HG03175 (cell line): ENCODE measurements around the gene SRPRB.

Source experiments
- ATAC-seq: cut with Tn5 transposase; IDR thresholded peaks from one replicate; pipeline ENCODE4 v1.9.1; 2021; ENCODE audit warnings: mild to moderate bottlenecking, moderate library complexity; ENCODE audit not compliant: unreplicated experiment

Gene SRPRB

GRCh38 chr3:133825969-133826727 lies 20.5 kb downstream of the SRPRB start:
- no peak for ATAC-seq

DNA sequence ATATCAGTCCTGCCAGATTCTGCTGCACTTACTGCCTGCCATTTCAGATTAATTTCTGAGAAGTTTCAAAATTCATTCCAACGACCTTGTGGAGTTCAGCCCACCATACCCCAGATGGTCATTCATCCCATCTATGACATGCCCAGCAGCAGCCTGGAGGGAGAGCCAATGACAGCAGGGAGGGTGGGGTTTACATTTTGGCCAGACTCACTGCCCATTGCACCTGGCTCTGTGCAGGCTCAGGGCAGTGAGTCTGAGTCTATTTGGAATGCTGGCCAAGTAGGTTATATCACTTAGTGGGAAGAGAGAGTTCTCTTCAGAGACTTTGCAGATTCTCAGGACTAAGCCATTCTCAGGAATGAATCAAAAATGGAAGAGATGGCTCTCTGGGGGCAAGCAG lies 21.5 kb downstream of the SRPRB start:
- no peak for ATAC-seq

- no peak for ATAC-seq
These were observed 22.1 kb downstream of the SRPRB start for GRCh38 chr3:133827684-133828083.

DNA sequence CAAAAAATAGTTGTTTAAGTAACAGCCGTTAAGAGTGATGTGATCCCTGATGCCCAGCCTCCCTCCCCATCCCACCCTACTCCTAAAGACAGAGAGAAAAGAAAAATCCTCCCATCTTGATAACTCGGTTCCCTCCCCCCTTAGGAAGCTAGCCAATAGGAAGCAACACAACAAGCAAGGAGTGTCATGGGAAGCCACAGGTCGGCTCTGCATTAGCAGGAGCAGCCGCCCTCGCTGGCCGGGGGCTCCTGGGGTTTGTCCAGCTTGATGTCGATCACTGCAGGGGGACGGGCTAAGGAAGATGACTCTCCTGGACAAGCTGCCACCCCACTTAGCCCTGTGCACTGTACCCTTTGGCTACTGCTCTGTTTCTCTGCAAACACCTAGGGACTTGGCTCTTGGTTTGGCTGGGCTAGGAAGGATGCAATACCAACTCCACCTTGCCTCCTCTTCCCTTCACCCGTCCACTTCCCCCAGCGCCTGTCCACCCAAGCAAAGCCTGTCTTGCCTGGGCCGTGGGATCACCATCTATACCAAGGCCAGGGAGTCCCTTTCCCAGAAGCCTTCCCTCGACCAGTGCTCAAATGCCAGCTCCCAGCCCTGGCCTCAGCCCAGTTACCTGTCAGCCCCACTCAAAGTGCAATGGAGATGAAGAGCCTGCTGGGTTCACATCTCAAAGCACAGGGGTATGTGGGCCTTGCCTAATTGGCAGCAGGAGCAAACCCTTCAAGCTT lies 23.1 kb downstream of the SRPRB start:
- no peak for ATAC-seq

DNA sequence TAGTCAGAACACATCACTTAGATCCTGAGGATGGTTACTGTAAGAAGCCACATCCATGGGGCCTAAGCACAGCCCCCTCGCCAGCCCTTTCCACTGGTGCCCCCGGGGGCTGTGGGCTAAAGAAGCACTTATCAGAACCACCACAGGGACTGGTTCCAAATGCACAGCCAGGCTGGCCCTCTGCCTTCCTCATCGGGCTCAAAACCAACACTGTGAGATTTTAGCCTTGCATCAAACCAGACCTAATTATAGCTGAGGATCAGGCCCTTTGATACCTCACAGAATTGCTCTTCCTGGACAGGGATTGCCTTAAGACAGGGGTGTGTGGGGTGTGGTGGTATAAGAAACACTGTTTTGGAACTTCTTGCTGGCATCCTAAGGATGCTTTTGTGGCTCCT lies 23.7 kb downstream of the SRPRB start:
- no peak for ATAC-seq

DNA sequence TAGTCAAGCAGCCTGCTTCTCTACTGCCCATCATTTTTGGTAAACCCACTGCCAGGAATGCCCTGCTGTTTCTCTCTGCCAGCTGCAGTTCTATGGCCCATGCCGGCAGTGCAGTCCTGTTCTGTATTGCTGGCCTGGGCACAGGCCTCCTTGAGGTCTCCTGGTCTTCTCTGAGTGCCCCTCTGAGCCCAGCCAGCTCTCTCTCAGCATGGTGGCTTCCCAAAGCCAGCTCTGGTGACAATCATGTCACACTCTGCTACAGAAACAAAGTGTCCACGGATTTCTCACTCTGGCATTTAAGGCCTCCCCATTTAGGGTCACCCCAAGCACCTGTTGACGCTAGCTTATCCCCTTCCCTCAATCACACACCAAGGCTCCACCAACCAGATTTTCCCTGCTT lies 24.5 kb downstream of the SRPRB start:
- ATAC-seq: no peak

DNA sequence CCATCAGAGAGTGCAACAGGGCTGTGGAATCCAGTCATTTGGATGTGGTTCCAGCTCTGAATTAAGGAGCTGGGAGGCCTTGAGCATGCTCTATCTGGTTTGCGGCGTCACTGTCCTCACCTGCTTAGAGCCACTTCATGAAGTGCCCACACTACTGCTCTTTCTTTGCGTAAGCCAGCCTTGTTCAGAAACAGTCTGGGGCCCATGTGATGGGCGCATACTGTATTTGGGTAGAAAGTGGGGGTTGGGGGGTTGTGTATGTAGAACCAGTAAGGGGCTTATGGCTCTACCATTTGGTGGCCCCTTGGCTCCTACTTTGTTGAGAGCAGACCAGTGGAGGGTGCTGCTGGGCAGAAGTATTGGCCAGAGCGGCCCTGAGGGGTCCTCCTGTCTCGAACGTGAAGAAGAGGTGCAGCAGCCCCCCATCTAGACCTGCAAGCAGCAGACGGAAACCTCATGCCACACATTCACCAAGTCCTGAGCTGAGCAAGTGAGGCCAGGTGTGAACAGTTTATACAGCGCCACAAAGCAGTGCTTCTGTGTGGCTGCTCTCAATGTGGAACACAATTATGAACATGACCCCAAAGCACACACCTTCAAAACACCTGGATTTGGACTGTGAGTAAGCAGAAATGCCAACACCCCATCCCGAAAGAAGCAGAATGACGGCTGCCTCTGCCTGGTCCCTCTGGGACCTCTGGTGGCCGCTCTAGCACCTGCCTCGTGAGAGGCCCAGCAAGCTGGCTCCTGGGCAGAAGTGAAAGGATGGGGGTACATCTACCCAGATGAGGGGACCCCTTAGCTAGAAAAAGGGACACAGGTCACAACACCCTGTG lies 26.6 kb downstream of the SRPRB start:
- ATAC-seq: no peak

GRCh38 chr3:133832802-133833144 lies 27.2 kb downstream of the SRPRB start:
- ATAC-seq: no peak

GRCh38 chr3:133833267-133833666 lies 27.7 kb downstream of the SRPRB start:
- no peak for ATAC-seq

DNA sequence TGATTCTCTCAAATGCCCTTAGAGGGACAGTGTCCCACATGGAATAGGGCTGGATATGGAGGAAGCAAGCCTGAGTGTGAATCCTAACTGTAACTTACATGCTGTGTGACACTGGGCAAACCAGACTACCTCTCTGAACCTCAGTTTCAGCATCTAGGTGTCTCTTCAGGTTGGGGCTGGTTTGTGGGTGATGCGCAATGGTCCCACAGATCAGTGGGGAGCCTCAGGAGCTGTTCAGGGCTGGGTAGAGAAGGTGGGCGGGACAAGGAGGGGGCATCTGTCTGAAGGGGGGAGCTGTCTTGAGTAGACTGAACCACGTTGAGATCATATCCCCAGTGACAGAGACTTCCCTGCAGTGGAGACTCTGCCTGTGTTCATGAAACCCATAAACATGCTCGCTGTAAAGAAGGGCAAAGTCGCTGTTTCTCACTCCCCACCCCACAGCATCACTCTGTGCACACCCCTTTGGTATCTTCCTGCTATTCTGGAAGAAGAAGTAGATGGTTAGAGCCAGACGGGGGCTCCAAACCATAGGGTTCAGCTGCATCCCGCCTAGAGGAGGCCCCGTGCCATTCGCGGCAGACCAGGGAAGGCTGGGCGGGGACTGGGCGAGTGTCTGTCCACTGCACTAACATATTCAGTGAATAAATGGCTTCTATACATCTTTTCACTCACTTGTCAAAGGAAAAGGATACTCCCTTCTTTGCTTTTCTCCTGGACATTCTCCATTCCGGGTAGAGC lies 28.4 kb downstream of the SRPRB start:
- ATAC-seq: no peak

GRCh38 chr3:133834621-133835417 lies 29.2 kb downstream of the SRPRB start:
- ATAC-seq: no peak

DNA sequence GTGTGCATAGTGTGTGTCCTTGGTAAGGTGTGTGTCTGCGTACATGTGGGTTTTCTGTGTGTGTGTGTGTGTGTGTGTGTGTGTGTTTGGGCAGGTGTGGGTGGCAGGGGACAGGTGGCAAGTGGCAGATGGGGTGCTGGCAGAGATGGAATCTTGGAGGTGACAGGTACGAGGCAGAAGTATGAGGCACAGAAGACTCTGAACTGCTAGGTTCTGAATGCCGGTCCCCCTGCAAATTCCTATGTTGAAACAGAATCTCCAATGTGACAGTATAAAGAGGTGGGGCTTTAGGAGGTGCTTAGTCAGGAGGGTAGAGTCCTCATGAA lies 29.8 kb downstream of the SRPRB start:
- ATAC-seq: no peak

- ATAC-seq: no peak
These were observed 30.3 kb downstream of the SRPRB start for GRCh38 chr3:133835961-133836360.

DNA sequence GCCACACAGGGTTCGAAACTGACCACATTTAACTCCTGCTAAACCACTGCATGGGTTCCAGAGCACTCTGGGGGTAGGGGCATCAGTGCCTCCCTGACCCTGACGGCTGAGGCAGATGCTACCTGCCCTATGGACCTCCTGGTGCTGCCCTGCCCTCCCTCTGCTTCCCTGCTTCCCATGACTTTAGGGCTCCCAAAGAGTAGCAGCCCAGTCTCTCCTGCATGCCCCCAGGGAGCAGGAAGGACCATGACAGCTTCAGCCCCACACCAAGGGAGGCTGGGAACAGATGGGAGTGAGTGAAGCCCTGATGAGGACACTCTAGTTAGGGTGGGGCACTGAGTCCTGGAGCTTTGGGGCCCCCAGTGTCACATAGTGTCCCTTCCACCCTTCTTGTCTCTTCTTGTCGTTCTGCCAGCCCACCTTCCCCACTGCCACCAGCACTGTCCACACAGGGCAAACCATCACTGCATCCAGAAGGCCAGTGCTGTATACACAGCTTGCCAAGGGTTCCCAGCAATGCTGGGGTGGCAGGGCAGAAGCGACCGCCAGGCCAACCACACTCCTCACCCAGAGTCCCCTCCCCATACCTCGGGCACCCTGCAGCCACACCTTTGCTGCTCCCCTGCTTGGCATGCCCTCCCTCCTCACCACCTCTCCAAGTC lies 31.0 kb downstream of the SRPRB start:
- ATAC-seq: no peak

DNA sequence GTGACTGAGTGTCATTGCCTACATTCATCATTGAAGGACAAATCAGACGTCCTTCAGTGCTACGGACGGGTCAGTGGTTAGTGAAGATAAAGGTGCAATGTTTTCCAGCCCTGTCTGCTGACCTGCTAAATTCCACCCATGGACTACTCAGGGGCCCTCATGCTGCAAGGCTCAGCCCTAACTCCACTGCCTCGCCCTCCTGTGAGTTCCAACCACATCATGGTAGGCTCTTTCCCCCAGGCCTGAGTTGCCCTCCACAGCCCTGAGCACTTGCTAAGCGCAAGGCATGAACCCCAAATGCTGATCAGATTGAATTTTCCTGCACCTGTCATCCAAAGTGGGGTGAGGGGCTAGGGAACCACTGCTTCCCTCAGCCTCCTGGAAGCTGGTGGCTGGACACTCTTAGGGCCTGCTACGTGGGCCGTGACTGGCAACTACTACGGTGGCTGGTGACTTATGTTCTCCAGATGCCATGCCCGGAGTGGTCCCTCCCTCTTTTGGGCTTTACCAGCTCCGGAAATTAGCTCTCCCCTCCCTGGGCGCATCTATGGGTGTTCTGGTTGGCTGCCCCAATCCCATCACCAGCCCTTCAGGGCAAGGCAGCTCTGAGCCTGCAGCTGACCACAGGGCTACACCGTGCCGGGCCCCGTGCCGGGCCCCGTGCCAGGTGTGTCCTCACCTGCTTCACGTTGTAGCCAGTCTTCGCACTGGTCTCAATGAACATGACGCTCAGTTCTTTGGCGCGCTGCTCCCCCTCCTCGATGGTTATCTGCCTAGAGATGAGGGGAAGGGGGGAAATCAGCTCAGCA lies 32.1 kb downstream of the SRPRB start:
- no peak for ATAC-seq

GRCh38 chr3:133838296-133838789 lies 32.7 kb downstream of the SRPRB start:
- ATAC-seq: no peak

DNA sequence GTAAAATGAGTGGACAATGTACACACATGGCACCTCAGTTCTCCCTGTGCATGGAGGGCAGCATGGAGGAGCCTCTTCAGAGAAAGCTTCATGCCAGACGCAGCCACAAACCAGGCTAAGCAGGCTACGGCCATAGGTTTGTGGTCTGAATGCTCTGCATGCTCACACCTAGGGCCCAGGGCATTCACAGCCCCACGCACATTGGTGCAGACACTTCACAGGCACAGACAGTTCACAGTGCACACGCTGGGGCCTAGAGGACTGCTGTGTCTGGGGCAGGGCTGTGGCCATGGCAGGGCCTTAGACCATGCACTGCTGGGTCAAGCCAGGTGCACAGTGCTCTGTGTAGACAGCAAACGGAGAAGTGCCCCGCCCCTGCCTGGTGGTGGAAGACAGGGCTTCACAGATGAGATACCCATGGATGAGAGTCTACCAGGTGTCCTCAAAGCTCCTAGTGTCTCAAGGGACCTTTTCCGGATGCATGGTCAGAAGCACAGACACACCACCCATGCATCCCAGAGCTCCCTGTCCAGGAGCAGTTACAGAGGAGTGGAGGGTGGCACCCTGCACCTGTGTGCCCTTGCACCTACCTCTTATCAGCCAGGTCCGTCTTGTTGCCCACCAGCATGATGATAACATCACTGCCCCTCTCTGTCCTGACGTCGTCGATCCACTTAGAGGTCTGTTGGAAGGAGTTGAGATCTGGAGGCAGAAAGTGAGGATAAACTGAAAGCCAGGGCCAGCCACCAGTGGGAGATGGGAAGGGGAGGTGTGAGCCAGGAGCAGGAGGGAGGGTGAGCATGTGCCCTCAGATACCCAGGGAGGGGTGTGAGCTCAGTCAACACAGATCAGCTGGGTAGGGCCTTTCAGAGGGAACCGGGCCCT lies 33.5 kb downstream of the SRPRB start:
- no peak for ATAC-seq
